GM19023 (cell line): Measurements from ENCODE around the gene ANKIB1.
"Not testable (repeated sequence)": the region's sequence is repeated elsewhere in the genome, so short reads cannot be mapped to it uniquely, and the experiment has no call there.

ENCODE experiments used
- ATAC-seq: cut with Tn5 transposase; IDR thresholded peaks from one replicate; pipeline ENCODE4 v1.9.1; 2021; ENCODE audit warnings: mild to moderate bottlenecking, moderate library complexity; ENCODE audit not compliant: unreplicated experiment

ANKIB1 gene

DNA sequence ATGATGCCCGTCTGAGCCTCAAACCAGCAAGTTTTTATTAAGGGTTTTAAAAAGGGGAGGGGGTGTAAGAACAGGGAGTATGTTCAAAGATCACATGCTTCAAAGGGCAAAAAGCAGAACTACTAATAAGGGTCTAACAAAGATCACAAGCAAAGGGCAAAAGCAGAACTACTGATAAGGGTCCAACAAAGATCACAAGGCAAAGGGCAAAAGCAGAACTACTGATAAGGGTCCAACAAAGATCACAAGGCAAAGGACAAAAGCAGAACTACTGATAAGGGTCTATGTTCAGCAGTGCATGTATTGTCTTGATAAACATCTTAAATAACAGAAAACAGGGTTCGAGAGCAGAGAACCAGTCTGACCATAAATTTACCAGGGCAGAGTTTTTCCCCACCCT is 196.9 kb downstream of the ANKIB1 start:
- not testable (repeated sequence) for ATAC-seq

GRCh38 chr7:92446869-92447344 is 201.1 kb downstream of the ANKIB1 start:
- no peak for ATAC-seq

DNA sequence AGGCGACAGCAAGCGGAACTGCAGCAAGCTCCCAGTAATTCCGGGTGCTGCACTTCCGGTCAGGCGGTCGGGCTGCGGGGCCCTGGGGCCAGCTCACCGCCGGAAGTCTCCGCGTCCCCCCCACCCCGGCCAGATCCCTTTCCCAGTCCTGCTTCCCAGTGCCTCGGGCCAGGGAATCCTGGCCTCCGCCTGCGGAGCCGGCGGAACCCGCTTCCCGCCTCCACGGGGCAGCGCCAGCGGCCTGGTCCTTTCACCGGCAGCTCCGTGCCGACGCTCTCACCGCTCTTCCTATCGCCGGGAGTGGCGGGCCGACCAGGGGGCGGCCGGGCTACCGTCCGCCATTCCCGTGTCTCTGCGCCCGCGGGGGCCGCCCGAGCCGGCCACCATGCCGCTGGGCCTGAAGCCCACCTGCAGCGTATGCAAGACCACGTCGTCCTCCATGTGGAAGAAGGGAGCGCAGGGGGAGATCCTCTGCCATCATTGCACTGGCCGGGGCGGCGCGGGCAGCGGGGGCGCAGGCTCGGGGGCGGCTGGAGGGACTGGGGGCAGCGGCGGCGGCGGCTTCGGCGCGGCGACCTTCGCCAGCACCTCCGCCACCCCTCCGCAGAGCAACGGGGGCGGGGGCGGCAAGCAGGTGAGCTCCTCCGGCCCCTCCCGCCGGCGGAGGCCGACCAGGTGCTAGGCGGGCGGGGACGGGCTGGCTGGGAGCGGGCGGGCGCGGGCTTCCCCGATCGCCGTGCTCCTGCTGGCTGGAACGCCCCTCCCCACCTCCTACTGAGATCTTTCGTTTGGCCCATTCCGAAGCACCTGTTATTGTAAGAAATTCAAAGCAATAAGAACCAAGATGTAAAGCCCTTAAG is 201.8 kb downstream of the ANKIB1 start, which contains the start of gene GATAD1:
TSS of gene GATAD1 (plus strand) at position 138 of the 860 bp plus-strand sequence. CDS start at position 386, 248 bp downstream.
- peak; percentile 89 for ATAC-seq

DNA sequence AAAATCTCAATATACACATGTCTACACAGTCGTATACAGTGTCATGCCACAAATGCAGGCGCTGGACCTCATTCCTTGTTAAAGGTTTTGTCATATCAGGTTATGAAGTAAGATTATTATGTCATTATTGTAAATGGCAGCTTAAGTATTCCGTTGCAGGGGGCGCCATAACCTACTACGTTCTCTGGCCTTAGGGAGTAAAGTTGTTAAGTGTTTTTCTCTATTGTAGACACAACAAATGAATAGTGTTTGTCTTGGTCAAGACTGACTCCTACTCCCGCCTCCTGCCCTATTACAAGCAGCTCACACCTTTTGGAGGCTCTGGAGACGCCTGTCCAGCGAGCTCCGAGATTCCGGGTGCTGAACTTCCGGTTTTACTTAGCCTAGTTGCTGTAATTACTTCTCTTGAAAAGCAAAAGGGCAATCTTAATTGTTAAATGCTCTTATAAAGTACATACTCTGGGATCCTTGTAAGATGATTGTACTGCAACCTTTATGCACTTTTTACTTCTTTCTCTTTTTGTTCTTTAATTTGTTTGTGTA is 202.5 kb downstream of the ANKIB1 start:
- ATAC-seq, result peak; percentile 34
